H54 (cell line): ENCODE data around the gene GRPEL1.
"Not testable (repeated sequence)": the region's sequence is repeated elsewhere in the genome, so short reads cannot be mapped to it uniquely, and the experiment has no call there.

Experiments used
- DNase-seq: peaks from one replicate; pipeline ENCODE4 v3.0.0; 2011; ENCODE audit warnings: low spot score, mixed read lengths; ENCODE audit not compliant: insufficient read length
- FAIRE-seq: peaks from 3 replicates; lab custom pipeline; 2011; peaks lifted over from hg19 to GRCh38; lab: Jason Lieb, UNC
- POLR2A ChIP-seq: IDR thresholded peaks from 2 replicates; pipeline ENCODE4 v1.6.1; 2011; ENCODE audit warnings: low read depth, mild to moderate bottlenecking, low read length

The GRPEL1 gene

DNA sequence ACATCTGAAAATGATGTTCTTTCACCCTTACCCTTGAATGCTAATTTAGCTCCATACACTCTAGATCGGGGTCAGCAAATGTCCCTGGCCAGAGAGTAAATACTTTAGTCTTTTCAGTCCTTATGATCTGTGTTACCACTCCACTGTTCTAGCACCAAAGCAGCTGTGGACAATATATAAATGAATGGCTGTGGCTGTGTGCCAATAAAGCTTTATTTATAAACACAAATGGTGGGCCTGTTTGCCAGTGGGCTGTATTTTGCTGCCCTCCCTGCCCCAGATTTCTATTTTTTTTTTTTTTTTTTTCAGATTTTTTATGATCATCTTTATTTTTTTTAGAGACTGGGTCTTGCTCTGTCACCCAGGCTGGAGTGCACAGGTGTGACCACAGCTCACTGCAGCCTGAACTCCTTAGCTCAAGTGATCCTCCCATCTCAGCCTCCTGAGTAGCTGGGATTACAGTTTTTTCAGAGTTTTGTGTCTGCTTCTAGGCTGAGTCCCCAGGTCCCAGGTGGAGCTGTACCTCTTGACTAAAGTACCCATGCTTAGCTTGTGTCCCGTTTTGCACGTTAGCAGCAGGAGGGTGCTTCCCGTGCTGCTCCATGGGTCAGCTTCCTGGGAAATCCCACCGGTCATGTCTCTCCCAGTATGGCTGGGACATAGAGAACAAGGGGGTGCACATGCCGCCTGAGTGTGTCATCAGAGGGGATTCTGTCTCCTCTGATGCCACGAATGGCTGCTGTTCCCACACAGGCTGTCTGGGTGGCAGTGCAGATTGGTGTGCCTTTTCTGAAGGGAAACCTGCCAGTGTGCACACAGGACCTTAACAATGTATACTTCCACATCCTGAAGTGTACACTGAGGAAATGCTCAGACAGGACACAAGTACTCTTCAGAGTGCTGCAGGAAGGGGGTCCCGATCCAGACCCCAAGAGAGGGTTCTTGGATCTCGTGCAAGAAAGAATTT is 16.0 kb upstream of the GRPEL1 start:
- no peak for DNase-seq
- no peak for TF ChIP-seq POLR2A
- FAIRE-seq, result no peak

DNA sequence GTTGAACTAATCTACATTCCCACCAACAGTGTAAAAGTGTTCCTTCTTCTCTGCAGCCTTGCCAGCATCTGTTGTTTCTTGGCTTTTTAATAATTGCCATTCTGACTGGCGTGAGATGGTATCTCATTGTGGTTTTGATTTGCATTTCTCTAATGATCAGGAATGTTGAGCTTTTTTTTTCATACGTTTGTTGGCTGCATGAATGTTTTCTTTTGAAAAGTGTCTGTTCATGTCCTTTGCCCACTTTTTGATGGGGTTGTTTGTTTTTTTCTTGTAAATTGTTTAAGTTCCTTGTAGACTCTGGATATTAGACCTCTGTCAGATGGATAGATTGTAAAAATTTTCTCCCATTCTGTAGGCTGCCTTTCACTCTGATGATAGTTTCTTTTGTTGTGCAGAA is 12.0 kb upstream of the GRPEL1 start:
- DNase-seq, FAIRE-seq: not testable (repeated sequence)

DNA sequence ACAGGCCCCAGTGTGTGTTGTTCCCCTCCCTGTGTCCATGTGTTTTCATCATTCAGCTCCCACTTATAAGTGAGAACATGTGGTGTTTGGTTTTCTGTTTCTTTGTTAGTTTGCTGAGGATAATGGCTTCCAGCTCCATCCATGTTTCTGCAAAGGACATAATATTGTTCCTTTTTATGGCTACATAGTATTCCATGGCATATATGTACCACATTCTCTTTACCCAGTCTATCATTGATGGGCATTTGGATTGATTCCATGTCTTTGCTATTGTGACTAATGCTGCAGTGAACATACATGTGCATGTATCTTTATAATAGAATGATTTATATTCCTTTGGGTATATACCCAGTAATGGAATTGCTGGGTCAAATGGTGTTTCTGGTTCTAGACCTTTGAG is 11.6 kb upstream of the GRPEL1 start:
- DNase-seq, FAIRE-seq: not testable (repeated sequence)

DNA sequence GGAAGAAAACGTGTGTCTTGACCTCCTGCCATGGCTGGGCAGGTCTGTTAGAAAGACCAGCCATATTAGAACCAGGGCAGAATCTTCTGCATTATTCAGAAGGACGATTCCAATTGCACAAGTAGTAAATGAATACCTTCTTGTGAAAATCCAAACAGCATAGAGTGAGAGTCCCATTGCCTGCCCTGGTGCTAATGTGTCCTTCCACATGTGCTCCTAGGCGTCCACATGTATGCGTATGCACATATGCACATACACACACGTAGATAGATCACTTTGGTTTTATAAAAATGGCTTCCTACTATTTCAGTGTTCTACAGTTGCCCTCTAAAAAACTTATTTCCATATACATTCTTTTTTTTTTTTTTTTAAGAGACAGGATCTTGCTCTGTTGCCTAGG is 10.2 kb upstream of the GRPEL1 start:
- FAIRE-seq (no peak), DNase-seq (no peak)
- no peak for TF ChIP-seq POLR2A

DNA sequence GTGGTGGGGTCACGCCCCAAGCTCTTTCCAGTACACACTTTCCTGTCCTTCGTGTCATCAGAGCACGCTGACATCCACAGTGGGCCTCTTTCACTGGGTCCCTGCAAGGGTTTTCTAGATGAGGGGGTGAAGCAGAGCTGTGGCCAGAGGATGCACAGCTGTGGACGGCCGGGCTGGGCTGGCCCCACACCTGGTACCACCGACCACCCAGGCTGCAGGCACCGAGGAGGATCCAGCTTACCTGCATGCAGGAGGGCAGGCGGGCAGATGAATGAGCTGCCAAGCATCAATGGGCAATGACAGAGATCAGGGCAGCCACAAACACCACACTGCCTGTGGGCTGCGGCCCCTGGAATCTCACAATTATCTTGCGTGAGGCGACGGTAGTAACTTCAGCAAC is 9.5 kb upstream of the GRPEL1 start:
- no peak for TF ChIP-seq POLR2A
- DNase-seq, result no peak
- FAIRE-seq, result no peak

DNA sequence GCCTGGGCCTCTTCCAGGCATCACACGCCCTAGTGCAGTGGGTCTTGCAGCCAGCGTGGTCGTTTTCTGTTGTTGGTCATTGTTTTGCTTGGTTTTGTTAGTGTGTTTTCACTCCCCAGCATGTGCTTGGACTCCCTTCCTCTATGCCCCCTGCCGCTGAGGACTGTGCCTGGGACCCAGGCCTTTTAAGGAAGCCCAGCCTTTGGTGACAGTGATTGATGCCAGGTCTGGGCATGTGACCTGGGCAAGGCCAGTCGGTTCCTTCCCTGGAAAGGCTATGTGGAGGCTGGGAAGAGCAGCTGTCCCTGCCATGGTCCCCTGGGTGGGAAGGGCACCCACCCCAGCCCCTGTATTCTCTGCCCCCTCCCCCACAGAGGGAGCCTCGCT is 8.8 kb upstream of the GRPEL1 start:
- FAIRE-seq (no peak), DNase-seq (no peak)
- TF ChIP-seq POLR2A, result no peak

DNA sequence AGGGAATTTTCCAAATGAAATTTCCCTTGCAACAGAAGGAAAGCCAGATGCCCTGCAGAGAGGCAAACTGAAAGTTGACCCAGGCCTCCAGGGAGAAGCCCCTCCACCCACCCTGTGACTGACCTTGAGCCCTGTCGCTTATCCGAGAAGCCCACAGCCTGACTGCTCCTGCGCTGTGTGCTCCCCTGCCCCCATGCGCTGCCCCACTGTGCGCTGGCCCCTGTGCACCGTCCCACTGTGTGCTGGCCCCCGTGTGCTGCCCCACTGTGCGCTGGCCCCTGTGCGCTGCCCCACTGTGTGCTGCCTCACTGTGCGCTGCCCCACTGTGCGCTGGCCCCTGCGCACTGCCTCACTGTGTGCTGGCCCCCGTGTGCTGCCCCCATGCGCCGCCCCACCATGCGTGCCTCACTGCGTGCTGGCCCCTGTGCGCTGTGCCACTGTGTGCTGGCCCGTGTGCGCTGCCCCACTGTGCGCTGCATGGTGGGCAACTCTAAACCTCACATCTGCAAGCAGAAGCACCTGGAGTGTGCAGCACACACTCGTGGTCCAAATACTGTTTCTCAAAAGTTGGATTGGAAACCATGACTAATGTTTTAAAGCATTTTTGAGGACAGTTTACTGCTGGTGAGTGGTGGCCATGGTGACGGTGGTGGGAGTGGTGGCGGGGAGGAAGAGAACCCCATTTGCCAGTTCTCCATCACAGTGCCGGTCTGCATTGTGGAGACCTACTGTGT is 8.3 kb upstream of the GRPEL1 start:
- FAIRE-seq (no peak), DNase-seq (no peak)
- no peak for TF ChIP-seq POLR2A

DNA sequence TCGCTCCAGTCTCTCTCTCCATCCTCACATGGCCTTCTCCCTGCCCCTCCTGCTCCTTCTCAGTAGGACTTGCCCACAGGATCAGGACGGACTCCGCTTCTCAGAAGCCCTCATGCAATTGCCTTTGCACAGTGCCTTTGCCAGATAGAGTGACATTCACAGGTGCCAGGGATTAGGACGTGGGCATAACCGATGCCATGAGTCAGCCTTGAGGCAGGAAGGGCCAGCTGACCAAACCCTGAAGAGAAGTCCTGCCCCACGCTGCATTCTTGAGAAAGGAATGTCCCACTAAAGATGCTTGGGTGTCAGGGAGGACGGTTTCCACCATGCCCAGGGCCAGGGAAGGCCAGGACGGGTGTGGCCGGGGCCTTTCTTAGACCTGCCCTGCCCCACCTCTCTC is 6.6 kb upstream of the GRPEL1 start:
- FAIRE-seq, result no peak
- DNase-seq, result peak; percentile 45
- no peak for TF ChIP-seq POLR2A

DNA sequence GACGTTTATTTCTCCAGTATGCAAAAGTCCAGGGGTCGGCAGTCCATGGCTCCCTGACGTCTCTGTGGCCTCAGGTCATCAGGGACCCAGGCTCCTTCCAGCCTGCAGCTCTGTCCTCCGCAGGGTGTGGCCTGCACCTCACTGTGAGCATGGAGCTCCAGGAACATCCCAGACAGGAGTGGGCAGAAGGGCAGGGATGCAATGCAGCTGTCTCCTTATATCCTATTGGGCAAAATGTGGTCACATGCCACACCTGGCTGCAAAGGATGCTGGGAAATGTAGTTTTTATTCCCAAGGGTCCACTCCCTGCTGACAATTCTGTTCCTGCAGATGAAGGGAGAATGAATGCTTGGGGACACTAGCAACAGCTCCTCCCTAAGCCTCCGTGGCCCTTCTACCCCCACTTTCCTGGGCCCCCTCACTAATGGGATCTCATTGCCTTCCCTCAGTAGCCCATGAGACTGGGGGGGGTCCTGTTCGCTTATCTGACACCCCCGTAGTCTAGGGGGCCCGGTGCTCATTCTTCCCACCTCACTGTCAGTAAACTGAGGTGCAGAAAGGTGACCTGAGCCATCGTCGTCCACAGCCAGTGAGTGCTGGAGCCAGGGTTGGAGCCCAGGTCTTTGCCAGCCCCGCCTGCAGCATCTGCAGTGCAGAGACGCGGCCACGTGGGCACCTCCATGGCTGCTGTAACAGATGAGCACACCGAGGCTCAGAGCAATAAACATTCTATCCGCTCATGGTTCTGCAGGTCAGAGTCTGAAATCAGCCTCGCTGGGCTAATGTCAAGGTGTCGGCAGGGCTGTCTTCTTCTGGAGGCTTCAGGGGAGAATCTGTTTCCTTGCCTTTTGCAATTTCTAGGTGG is 5.9 kb upstream of the GRPEL1 start:
- DNase-seq (peak; percentile 47), FAIRE-seq (no peak)
- no peak for TF ChIP-seq POLR2A

DNA sequence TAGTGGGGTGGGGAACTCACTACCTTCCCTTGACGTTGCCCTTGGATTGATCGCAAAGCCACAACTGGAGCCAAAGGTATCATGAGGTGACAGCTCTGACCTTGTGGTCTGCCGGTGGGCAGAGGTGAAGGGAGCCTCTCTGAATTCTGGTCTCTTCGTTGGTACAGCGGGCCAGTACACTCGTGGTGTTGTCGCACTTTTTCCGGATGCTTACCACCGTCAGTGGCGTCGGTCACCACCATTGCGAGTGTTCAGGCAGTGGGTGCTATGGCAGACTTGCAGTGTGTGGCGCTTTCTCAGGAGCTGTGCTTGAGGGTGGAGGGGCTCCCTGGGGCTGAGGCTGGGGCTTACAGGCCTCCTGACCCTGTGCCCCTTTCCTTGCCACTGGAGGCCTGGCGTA is 5.2 kb upstream of the GRPEL1 start:
- TF ChIP-seq POLR2A, result no peak
- no peak for DNase-seq
- no peak for FAIRE-seq

DNA sequence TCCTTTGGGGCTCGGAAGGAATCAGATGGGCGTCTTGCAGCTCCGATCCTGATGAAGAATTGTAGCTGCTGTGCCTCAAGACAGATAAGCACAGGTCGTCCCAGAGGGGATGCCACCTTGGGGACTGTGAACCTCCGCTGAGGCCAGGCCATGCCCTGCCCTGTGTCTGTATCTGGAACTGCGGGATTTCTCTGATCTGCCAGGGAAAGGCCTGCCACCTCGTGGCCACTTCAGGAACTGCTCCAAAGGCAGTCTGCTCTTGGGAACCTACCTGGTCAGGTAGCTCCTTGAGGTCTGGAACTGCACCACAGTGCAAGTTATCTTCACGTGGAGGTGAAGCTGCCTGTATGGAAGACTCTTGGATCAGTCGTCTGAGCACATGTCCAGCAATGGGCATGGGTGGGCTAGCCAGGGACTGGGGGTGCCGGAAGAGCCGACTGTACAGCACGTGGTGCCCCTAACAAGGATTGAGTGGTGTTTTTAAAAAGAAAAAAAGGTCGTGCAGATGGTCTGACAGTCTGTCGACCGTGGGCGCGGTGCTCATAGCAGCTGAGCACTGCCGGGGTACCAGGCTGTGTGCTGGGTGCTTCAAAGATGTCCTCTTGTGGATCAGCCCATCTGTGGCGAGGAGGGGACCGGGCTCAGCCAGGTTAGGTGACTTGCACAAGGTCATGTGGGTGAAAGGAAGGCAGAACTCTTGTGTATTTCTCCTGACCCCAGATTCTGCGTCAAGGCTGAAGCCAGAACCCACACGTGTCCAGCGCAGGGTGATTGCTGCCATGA is 3.1 kb upstream of the GRPEL1 start:
- peak; percentile 28 for DNase-seq
- FAIRE-seq, result no peak
- TF ChIP-seq POLR2A, result no peak

DNA sequence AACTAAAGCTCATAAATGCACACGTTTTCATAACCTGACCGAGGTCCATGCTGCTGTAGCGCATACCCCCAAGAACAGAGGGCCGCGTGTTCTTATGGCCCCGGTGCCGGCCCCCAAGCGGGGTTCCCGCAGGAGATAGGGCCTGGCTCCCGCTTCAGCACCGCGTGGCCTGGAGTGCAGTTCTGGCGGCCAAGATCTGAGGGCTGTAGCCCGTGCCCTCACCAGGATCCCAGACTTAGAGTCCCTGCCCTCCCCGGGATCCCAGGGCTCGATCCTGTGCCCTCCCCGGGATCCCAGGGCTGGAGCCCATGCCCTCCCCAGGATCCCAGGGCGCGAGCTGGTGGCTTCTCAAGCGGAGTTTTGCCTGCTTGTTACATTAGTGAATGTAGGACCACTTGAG is 1.0 kb upstream of the GRPEL1 start:
- FAIRE-seq (no peak), DNase-seq (no peak)
- TF ChIP-seq POLR2A, result no peak

DNA sequence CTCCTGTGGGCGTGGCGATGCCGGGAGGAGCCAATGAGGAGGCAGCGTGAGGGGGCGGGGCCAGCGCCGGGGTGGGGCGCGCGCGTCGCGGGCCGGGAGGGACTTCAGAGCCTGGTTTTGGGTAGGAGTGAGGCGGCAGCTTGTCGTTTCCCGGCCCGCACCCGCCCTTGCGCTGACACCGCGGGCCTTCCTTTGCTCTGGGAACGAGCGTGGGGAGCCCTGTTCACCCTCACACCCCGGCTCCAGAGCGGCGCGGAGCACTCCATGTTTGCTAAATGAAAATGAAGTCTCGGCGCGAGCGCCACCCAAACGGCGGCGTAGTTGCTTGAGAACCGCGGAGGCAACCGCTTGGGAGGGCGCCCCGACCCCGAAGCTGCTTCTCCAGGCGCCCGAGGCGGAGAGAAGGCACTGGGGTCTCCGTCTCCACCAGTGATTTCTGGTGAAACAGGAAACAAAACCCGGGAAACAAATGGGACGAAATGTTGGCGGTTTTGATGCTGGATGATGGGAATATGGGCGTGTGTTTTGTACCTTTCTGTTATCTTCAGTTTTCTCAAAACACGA is 497 bp upstream of the GRPEL1 start:
- peak; percentile 80 for TF ChIP-seq POLR2A
- DNase-seq, result no peak
- FAIRE-seq, result no peak
